Stimulated activated CD8-positive, alpha-beta memory T cell treated with anti-CD3 and anti-CD28 coated beads, Interleukin-7, amount 100 ng/mL, for 24 hours (primary cell): Measurements from ENCODE around the gene HOXD11.

Experiments
- DNase-seq: peaks from one replicate; pipeline ENCODE4 v3.0.0-alpha.2; 2020; ENCODE audit warnings: low read depth

Gene HOXD11

GRCh38 chr2:176081837-176082524, 25.1 kb upstream of the HOXD11 start:
- DNase-seq, result no peak

- DNase-seq, result no peak
Observed at GRCh38 chr2:176082525-176082823, 24.6 kb upstream of the HOXD11 start.

- no peak for DNase-seq
Observed at GRCh38 chr2:176082824-176083751, 24.0 kb upstream of the HOXD11 start.

DNA sequence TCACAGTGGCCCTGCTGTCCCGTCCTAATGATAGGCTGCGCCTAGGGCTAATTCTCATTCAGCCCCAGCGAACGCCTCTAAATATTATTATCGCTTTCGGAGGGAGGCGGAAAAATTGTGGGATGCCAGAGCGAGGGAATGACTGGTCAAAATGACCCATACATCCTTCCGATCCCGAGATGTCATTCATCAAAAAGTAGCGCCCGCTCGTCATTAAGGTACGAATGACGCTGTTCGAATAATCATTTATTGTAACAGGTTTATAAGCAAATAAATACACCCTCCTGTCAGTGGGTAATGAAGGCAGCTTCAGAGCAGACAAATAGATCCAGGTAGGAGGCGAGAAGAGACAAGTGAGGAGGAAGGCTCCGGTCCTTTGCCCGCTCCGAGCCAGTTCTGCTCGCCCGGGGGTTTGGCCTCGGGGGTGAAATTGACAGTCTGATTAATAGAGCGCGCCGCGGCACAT, 23.3 kb upstream of the HOXD11 start, which contains the start of gene EVX2:
Gene EVX2, minus strand, starts transcription at position 167 of the 466 bp plus-strand sequence. CDS start 186 bp downstream, outside the sequence.
- DNase-seq, result no peak

DNA sequence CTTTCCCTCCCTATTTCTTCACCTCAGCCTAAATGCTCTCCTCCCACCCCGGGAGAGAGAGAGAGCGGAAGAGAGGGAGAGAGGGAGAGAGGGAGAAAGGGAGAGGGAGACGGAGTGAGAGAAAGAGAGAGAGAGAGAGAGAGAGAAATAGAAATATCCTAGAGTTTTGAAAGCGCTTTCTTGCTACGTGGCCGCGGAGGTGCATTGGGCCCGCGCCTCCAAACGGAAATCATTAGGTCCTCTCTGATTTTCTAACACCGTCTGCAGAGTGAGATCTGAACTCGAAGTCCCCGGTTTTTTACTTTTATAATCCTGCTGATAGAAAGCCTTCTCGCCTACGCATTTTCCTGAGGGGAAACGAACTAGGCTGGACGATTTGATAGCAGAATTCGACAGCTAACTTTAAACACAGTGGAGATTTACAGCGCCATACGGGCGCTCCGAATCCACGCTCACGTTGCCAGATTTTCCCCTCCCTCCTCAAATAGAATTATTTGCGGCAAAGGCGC, 22.4 kb upstream of the HOXD11 start:
- no peak for DNase-seq

DNA sequence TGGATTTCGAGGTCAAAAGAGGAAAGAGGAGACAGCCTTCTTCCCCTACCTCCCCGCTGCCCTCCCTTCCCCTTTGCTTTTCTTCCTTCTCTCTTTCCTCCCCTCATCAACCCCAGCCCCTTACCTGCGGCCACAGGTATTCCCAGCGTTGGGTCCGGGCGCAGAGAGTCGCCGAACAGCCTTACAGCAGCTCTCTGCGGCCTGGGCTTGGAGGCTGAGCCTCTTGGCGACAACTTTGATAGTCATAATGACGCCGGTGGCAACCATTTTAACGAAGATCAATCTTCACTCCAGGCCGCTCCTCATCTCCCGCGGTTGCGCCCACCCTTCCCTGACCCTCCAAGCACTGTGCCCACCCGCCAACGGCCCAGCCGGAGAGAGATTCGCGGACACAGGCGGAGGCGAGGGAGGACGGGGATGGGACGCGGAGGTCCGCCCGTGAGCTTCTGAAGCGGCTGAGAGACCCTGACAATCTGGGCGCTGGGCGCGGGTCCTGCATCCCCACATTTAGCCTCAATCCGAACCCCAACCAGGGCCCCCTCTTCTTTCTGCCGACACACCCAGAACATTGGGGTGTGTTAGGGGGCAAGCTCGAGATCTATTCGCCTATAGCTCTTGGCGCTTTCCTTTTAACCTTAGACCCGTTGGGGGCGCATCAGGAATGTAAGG, 21.8 kb upstream of the HOXD11 start:
- DNase-seq, result no peak

- no peak for DNase-seq
Observed at GRCh38 chr2:176085861-176086771, 21.0 kb upstream of the HOXD11 start.

- DNase-seq, result no peak
Observed at GRCh38 chr2:176087330-176088047, 19.6 kb upstream of the HOXD11 start.

- no peak for DNase-seq
Observed at GRCh38 chr2:176088048-176088936, 18.8 kb upstream of the HOXD11 start.

DNA sequence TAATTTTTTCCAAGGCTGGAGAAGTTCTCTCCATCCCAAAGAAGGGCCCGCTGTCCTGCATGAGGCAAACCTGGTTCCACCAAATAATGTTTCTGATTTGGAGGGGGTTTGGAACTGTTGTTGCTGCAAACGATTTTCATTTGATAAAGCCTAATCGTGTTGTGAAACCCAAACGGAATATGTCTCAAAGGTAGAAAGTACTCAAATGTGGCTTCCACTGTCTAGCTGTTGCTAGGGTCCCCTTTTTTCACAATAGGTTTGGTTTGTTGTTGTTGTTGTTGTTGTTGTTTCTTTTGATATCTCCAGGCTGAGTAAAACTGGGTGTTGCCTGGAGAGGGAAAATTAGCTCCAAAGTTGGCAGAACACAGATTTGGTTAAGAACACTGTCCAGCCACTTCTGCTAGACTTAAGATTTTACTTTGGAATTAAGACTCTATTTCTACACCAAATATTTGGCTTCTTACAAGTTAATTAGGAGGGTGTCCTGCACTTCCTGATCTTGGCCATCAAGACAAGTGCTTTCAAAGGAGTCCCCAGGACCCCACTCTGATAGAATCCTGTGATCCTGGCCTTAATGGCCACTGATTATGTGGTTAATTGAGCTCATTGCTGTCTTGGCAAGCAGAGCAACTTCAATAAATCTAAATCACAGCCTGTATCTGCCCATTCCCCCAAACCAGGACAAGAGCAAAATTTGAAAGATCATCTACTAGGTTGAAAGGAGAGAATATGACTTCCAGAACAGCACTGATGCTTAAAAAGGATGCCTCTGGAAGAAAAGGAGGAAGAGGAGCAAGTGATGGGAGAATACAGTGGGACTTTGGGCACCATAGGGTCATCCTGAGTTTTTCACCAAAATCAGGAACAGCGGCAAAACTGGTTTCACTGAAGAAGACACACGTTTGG, 17.9 kb upstream of the HOXD11 start:
- DNase-seq, result no peak

GRCh38 chr2:176089843-176090395, 17.2 kb upstream of the HOXD11 start:
- DNase-seq, result no peak

GRCh38 chr2:176090862-176091261, 16.2 kb upstream of the HOXD11 start:
- DNase-seq, result no peak

DNA sequence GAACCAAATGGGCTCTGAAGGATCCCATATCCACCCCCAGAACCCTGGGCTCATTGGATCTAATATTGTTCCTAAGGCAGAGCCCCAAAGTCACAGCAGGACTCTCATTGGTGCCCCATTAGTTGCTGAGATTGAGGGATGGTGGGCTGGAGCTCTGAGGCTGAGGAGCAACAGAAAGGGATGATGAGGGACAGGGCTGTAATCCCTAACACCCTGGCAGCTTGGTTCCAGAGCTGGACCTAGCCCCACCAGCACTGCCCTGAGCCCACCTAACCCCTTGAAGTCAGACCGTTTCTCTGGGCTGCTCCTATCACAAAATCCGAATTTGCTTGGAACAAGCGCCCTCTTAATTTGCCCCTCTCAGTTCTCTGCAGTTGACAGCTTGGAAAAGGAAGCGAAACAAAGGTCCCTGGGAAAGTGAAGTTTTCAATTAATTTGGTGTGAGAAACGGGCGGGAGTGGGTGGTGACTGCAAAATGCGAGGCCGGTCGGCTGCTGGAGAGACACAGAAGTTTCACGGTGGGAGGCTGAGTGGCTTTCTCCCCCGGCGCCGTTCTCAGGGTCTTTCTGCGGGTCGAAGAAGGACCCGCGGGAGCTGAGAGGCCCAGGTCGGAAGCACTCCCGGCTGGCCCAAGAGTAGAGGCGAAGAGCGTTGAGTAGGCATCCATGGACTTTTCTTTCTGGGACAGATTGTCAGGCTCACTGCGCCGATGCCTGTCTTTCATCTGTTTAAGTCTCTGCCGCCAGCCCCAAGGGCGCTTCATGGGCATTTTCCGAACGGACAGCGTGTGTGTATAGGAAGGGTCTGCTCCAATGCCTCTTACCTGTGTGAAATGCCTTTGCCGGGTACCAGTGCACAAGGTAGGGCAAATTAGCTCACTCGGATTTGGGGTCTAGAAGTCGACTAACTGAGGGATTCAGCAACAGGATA, 15.5 kb upstream of the HOXD11 start:
- DNase-seq, result no peak

DNA sequence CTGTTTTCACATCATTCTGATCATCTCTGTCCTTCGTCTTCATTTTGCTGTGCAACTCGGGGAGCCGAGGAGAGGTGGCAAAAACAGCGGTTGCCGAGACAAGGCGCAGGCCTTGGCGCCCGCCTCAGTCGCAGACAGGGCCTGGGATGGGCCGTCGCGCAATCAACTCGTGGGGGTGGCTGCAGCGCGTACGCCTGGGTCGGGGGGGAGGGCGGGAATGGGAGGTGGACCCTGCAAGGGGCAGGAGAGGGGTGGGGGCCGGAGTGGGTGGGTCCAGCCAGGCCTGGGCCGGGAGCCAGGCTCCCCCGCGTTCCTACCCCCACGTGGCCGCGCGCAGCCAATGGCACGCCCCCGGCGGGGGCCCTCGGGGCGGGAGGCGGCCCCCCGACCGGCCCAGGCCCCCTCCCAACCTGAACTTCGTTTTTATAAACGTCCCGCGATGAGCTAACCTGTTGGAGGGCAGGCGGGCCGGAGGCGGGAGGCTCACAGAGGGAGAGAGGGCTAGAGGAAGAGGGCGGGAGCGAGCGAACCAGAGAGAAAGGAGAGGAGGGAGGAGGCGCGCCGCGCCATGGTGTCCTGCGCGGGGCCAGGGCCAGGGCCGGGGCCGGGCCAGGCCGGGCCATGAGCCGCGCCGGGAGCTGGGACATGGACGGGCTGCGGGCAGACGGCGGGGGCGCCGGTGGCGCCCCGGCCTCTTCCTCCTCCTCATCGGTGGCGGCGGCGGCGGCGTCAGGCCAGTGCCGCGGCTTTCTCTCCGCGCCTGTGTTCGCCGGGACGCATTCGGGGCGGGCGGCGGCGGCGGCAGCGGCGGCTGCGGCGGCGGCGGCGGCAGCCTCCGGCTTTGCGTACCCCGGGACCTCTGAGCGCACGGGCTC, 14.6 kb upstream of the HOXD11 start, which contains the start of gene HOXD13:
Gene HOXD13, plus strand, starts transcription at position 452 of the 875 bp plus-strand sequence. Its CDS starts 170 bp downstream, at position 622.
- DNase-seq, result no peak

GRCh38 chr2:176093145-176093897, 13.8 kb upstream of the HOXD11 start:
- DNase-seq, result no peak
